Left ventricle myocardium inferior (tissue), 1 donor: Measurements from ENCODE around the gene CCNK. TPM values are rescaled to one million over a fixed set of nuclear protein-coding genes. Genes with fewer than 3 reads are reported as not detected.

ENCODE experiments used
- DNase-seq: peaks from one replicate; pipeline ENCODE4 v3.0.0-alpha.2; 2020
- H3K27ac ChIP-seq: fragments of 200-600 bp; replicated peaks from 2 replicates; pipeline ENCODE4 v1.8.0; 2021
- H3K27me3 ChIP-seq: fragments of 200-600 bp; 2 replicates; pipeline ENCODE4 v1.8.0; 2021; ENCODE audit warnings: low read depth
- H3K36me3 ChIP-seq: fragments of 200-600 bp; 2 replicates; pipeline ENCODE4 v1.8.0; 2021
- H3K4me1 ChIP-seq: fragments of 200-600 bp; 2 replicates; pipeline ENCODE4 v1.8.0; 2021
- H3K4me3 ChIP-seq: fragments of 200-600 bp; 2 replicates; pipeline ENCODE4 v1.8.0; 2021; ENCODE audit warnings: mild to moderate bottlenecking, moderate library complexity
- H3K9me3 ChIP-seq: fragments of 200-600 bp; replicated peaks from 2 replicates; pipeline ENCODE4 v1.8.0; 2021
- CTCF ChIP-seq: fragments of 200-600 bp; IDR thresholded peaks from 2 replicates; pipeline ENCODE4 v1.8.0; 2021; ENCODE audit warnings: antibody characterized with exemption, mild to moderate bottlenecking, borderline replicate concordance
- intact Hi-C: fragments of 100-400 bp; cut with micrococcal nuclease; formaldehyde crosslinking; loops from one replicate; pipeline ENCODE4 v1.11.0; 2022
- total RNA-seq: library from RNA; stranded (reverse); fragmentation: NEBNext Ultra II Directional; extraction: Animal tissue kit (Norgen Biotek cat#: 25700); gene quantifications from one replicate; pipeline ENCODE4 v1.2.1, GENCODE V29; 2021
- donor health status: DM: no; HTN: yes; CAD: no; lungs with severe emphysema.

Gene CCNK
- total RNA-seq, 1 donor from 2014 or later: 32.2 TPM

GRCh38 chr14:99517643-99518381 is 36.6 kb downstream of the CCNK start:
- H3K27me3 ChIP-seq: no peaks in the 10 kb centered on the region
- no peak overlapping the region for H3K27ac ChIP-seq
- peaks cover 28% of the 10 kb centered on the region for H3K36me3 ChIP-seq
- H3K4me3 ChIP-seq: no peak overlapping the region
- H3K4me1 ChIP-seq: peaks cover 25% of the 10 kb centered on the region
- DNase-seq: no peak
- no peak for TF ChIP-seq CTCF
- H3K9me3 ChIP-seq: no peaks in the 10 kb centered on the region
- intact Hi-C loops: loop anchor here (2.0 kb wide), 1 partner anchor 111 kb away; no protein-coding TSS in a partner anchor

- no peaks in the 10 kb centered on the region for H3K9me3 ChIP-seq
- H3K4me1 ChIP-seq: peaks cover 34% of the 10 kb centered on the region
- no peaks in the 10 kb centered on the region for H3K27me3 ChIP-seq
- DNase-seq: peak; percentile 72
- H3K36me3 ChIP-seq: peaks cover 24% of the 10 kb centered on the region
- no peak overlapping the region for H3K4me3 ChIP-seq
- peak; percentile 98 for TF ChIP-seq CTCF
- intact Hi-C loops: loop anchor here (2.0 kb wide), 1 partner anchor 110 kb away; no protein-coding TSS in a partner anchor
- H3K27ac ChIP-seq: no peak overlapping the region
Measured at GRCh38 chr14:99518441-99519346, 37.5 kb downstream of the CCNK start.

GRCh38 chr14:99519347-99519881 is 38.2 kb downstream of the CCNK start:
- DNase-seq: no peak
- Histone ChIP-seq H3K36me3 (peaks cover 18% of the 10 kb centered on the region), H3K9me3 (no peaks in the 10 kb centered on the region), H3K27ac (no peak overlapping the region), H3K4me1 (peaks cover 41% of the 10 kb centered on the region), H3K4me3 (no peak overlapping the region), H3K27me3 (no peaks in the 10 kb centered on the region)
- TF ChIP-seq CTCF: no peak
- intact Hi-C loops: loop anchor here (2.0 kb wide), 1 partner anchor 109 kb away; no protein-coding TSS in a partner anchor

DNA sequence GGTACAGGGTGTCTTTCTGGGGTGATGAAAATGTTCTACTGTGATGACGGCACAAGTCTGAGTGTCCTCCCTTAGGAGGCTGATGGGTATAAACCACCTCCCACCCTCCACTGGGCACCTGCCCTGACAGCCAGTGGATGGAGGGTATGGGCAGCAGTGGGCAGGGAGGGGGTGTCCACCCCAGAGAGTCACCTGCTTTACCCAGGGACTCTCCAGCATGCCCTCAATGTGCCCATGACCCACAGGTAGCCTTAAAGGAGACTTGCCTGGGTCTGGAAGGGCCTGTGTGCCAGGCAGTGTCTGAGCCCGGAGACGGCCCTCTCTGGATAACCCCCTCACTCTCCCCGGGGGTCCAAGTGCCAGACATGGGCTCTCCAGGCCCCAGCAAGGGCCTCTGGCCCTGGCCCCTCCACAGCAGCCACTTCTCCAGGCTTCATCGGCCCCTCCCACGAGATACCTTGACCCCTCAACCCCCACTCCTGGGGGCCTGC is 38.8 kb downstream of the CCNK start:
- Histone ChIP-seq H3K27me3 (no peaks in the 10 kb centered on the region), H3K27ac (no peak overlapping the region), H3K4me3 (no peak overlapping the region), H3K36me3 (peaks cover 12% of the 10 kb centered on the region), H3K9me3 (no peaks in the 10 kb centered on the region), H3K4me1 (peaks cover 47% of the 10 kb centered on the region)
- intact Hi-C loops: loop anchor here (2.0 kb wide), 1 partner anchor 109 kb away; no protein-coding TSS in a partner anchor
- no peak for TF ChIP-seq CTCF
- DNase-seq: no peak

- no peak for TF ChIP-seq CTCF
- intact Hi-C loops: no loop called here
- peaks cover 6% of the 10 kb centered on the region for H3K36me3 ChIP-seq
- H3K9me3 ChIP-seq: no peaks in the 10 kb centered on the region
- H3K27ac ChIP-seq: no peak overlapping the region
- no peaks in the 10 kb centered on the region for H3K27me3 ChIP-seq
- H3K4me3 ChIP-seq: no peak overlapping the region
- no peak for DNase-seq
- peaks cover 53% of the 10 kb centered on the region for H3K4me1 ChIP-seq
Measured at GRCh38 chr14:99520571-99521081, 39.4 kb downstream of the CCNK start.
